Astrocyte of the spinal cord (primary cell): ENCODE data around the gene KCNQ1OT1.

ENCODE experiments used
- DNase-seq: peaks from one replicate; pipeline ENCODE4 v3.0.0; 2011; ENCODE audit warnings: low read depth, low spot score
- H3K4me3 ChIP-seq: 2 replicates; pipeline ENCODE4 v1.5.1; 2011; ENCODE audit warnings: low read depth, mild to moderate bottlenecking, low read length, moderate library complexity
- CTCF ChIP-seq: IDR thresholded peaks from 2 replicates; pipeline ENCODE4 v1.5.1; 2012; ENCODE audit warnings: low read depth, mild to moderate bottlenecking, low read length, inconsistent platforms
- in situ Hi-C: cut with HindIII; loops from 2 replicates; pipeline ENCODE4 v1.10.0; 2017; ENCODE audit warnings: low sequenced_read_pairs

Gene KCNQ1OT1

GRCh38 chr11:2590131-2590964, 109.4 kb downstream of the KCNQ1OT1 start:
- DNase-seq, result no peak
- no peak for TF ChIP-seq CTCF
- in situ Hi-C loops, result no loop called here
- H3K4me3 ChIP-seq, result no peak overlapping the region

GRCh38 chr11:2589538-2589934, 110.3 kb downstream of the KCNQ1OT1 start:
- in situ Hi-C loops, result no loop called here
- no peak for DNase-seq
- H3K4me3 ChIP-seq, result no peak overlapping the region
- no peak for TF ChIP-seq CTCF

DNA sequence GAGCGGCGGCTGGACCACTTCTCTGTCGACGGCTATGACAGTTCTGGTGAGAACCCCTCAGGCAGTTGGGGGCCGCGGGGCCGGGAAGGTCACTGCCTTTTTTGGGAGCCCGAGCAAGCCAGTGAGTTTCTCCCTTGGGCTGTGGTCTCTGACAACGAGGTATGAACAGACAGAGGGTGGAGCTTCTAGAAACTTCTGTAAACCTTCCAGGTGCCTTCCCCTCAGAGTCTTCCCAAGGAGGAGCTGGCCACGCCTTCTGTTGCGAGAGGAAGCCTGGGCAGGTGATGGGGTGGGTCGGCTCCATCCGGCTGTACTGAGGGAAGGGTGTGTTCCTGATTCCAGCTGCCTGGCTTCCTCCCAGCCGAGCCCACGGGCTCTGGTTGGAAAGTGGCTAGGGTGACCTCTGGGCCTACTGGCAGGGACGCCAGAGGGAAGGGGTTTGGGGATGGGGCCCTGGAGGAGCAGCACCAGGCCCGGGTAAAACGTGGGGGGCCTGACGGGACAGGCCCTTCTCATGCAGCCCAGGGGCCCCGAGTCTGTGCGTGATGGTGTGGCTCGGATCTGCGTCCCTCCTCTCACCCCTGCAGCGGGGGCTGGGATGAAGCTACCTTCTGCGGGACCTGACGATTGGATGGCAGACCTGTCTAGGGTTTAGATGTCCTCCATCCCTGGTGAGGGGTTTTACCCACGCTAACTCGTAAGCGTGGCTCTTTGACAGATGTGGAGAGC, 110.8 kb downstream of the KCNQ1OT1 start:
- no peak for DNase-seq
- H3K4me3 ChIP-seq, result no peak overlapping the region
- in situ Hi-C loops, result no loop called here
- no peak for TF ChIP-seq CTCF

- no peak for DNase-seq
- TF ChIP-seq CTCF, result no peak
- H3K4me3 ChIP-seq, result no peak overlapping the region
- in situ Hi-C loops, result no loop called here
Measured at GRCh38 chr11:2587976-2588748, 111.6 kb downstream of the KCNQ1OT1 start.

GRCh38 chr11:2587132-2587930, 112.5 kb downstream of the KCNQ1OT1 start:
- in situ Hi-C loops, result no loop called here
- no peak for TF ChIP-seq CTCF
- no peak for DNase-seq
- no peak overlapping the region for H3K4me3 ChIP-seq

DNA sequence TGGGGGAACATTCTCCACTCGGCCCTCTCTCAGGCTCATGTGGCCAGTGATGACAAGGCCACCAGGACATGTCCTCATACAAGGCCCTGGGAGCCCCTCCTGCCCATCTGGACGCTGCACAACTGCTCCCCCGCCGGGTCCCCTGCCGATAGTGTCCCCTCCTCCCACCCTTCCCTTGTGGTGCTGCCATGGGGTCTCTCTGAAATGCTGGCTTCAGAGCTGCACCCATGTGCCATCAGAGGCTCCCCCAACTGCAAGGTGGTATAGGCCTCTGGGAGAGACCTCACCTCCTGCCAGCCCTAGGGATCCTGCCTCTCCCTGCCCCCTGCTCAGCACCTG, 113.0 kb downstream of the KCNQ1OT1 start:
- DNase-seq, result no peak
- in situ Hi-C loops, result no loop called here

More for the DNA sequence above, 113.0 kb downstream of the KCNQ1OT1 start:
- H3K4me3 ChIP-seq, result no peak overlapping the region
- no peak for TF ChIP-seq CTCF
